ENCODE measurements around the gene ZNF330.

- TF ChIP-seq, protein P1, sequence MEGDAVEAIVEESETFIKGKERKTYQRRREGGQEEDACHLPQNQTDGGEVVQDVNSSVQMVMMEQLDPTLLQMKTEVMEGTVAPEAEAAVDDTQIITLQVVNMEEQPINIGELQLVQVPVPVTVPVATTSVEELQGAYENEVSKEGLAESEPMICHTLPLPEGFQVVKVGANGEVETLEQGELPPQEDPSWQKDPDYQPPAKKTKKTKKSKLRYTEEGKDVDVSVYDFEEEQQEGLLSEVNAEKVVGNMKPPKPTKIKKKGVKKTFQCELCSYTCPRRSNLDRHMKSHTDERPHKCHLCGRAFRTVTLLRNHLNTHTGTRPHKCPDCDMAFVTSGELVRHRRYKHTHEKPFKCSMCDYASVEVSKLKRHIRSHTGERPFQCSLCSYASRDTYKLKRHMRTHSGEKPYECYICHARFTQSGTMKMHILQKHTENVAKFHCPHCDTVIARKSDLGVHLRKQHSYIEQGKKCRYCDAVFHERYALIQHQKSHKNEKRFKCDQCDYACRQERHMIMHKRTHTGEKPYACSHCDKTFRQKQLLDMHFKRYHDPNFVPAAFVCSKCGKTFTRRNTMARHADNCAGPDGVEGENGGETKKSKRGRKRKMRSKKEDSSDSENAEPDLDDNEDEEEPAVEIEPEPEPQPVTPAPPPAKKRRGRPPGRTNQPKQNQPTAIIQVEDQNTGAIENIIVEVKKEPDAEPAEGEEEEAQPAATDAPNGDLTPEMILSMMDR (IDR thresholded peaks at IDR 0.05 in 8 of 11, conservative IDR thresholded peaks at IDR 0.05 in 3 of 11): no peak
- no peak for TF ChIP-seq POLR2A (IDR thresholded peaks at IDR 0.05)
- no peak for TF ChIP-seq POLR2AphosphoS5 (IDR thresholded peaks at IDR 0.05)
These were observed 27.1 kb upstream of the ZNF330 start for GRCh38 chr4:141193516-141194034.

Data from spleen (tissue), 7 donors.